Cardiac fibroblast (primary cell): Measurements from ENCODE around the gene AGK.

Source experiments
- DNase-seq, 2 donors: peaks; one replicate each; pipeline versions ENCODE4 v3.0.0 to v3.0.0-alpha.2; 2010; ENCODE audit warnings: low read depth in 2 of 2
- H3K4me3 ChIP-seq, 2 donors: replicated peaks in 1 of 2; 1 replicate in 1 of 2; 2 replicates in 1 of 2; pipeline ENCODE4 v1.5.1; 2011; ENCODE audit warnings: low read depth in 2 of 2, low read length in 2 of 2, mild to moderate bottlenecking in 2 of 2, moderate library complexity in 1 of 2
- TF ChIP-seq, protein P1 (sequence below): IDR thresholded peaks from one replicate; pipeline ENCODE4 v1.5.1; 2011; ENCODE audit warnings: low read depth, mild to moderate bottlenecking, low read length, inconsistent platforms

AGK gene

DNA sequence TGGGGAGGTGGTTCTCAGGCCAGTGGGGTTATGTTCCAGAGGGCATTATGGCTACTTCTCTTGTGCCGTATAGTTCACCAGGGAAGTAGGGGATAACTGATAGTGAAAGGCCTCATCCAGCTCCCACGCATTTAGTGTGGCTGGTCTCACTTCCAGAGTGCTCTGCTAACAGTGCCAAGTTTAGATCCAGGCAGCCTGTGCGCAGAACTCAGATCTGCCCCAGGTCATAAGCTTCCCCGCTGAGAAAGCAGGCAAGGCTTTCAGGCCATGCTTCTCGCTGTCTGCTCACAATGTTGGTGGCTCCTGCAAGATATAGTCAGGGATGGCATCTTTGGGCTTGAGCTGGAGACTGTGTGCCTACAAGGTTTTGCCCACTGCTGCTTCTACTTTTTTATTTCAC is 11.3 kb downstream of the AGK start:
- DNase-seq, result no peak
- H3K4me3 ChIP-seq, result no peak overlapping the region
- TF ChIP-seq, protein P1, sequence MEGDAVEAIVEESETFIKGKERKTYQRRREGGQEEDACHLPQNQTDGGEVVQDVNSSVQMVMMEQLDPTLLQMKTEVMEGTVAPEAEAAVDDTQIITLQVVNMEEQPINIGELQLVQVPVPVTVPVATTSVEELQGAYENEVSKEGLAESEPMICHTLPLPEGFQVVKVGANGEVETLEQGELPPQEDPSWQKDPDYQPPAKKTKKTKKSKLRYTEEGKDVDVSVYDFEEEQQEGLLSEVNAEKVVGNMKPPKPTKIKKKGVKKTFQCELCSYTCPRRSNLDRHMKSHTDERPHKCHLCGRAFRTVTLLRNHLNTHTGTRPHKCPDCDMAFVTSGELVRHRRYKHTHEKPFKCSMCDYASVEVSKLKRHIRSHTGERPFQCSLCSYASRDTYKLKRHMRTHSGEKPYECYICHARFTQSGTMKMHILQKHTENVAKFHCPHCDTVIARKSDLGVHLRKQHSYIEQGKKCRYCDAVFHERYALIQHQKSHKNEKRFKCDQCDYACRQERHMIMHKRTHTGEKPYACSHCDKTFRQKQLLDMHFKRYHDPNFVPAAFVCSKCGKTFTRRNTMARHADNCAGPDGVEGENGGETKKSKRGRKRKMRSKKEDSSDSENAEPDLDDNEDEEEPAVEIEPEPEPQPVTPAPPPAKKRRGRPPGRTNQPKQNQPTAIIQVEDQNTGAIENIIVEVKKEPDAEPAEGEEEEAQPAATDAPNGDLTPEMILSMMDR, result no peak

DNA sequence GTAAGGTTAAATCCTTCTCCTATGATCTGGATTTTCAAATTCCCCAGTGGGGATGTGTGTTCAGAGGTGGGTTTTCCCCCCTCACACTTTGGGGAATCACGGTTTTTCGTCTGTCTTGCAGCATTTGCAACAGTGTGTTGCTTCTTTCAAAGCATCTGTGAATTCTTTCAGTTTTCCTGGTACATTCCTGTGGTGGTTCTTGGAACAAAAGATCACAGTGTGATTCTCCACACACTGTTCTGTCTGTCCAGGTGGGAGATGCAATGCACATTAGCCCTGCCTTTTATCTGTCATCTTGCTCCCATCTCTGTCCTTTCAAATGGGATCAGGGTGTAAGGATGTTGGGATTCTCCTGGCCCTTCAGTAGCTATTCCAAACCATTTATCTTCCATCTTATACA is 11.8 kb downstream of the AGK start:
- no peak overlapping the region for H3K4me3 ChIP-seq
- peak in 1 of 2 donors; percentile 18 for DNase-seq
- TF ChIP-seq, protein P1, result no peak

DNA sequence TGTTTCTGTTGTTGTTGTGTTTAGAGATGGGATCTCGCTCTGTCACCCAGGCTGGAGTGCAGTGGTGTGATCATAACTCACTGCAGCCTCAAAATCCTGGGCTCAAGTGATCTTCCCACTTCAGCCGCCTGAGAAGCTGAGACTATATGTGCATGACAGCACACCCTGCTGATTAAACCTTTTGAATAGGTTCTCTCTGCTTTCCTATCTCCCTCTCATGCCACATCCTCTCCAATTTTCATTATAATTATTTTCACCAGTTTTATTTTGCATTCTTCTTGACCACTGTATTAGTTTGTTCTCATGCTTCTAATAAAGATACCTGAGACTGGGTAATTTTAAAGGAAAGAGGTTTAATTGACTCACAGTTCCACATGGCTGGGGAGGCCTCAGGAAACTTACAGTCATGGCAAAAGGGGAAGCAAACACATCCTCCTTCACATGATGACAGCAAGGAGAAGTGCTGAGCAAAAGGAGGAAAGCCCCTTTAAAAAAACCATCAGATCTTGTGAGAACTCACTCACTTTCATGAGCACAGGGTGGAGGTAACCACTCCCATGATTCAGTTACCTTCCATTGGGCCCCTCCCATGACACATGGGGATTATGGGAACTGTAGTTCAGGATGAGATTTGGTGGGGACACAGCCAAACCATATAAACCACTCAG is 12.9 kb downstream of the AGK start:
- DNase-seq, result no peak
- no peak overlapping the region for H3K4me3 ChIP-seq
- TF ChIP-seq, protein P1, result no peak

DNA sequence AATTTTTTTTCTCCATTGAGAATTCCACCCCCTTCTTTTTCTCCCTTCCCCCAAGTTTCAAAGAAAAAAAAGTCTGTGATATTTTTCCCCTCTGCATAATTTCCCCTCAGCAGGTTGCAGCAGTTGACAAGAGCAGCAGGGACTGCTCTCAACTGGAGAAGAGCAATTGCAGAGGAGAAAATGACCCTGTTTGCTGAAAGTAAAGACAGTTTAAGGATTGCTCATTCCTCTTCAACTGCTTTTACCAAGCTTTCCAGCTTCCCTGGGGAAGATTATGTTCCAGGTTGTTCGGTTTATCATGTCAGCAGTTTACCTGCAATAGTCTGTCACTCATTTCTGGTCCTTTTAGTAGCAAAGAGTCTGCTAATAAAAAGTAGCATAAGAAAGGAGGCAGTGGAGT is 16.2 kb downstream of the AGK start:
- TF ChIP-seq, protein P1, result no peak
- DNase-seq, result no peak
- H3K4me3 ChIP-seq, result no peak overlapping the region

DNA sequence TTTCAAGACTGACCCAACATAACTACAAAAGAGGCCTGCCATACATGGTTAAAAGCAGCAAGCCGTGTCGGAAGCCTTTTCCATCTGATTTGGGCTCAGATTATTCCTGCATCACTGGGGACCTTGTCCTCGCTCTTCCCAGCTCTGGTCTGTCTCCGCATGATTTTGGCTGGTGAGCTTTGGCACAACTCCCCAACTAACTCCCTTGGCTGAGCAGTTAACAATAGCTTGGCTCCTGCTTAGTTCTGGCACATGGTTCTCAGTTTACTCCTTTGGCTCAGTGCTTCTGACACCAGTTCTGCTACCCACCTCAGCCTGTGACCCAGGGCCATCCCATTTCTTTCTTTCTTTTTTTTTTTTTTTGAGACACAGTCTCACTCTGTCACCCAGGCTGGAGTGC is 17.0 kb downstream of the AGK start:
- TF ChIP-seq, protein P1, result no peak
- no peak for DNase-seq
- no peak overlapping the region for H3K4me3 ChIP-seq

DNA sequence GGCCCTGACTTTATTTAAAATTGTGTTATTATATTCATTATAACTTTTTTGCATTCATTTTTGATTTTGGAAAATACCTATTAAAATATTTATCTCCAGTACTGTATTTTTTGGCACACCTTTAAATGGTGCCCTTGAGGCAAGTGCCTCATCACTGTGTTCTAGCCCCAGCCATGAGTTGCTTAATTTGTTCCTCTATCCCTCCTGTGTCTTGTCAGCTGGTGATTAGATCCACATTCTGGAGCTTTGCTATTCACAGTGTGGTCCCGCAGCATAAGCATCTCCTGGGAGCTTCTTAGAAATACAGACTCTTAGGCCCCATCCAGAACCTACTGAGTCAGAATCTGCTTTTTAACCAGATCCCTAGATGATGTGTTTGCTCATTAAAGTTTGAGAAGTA is 19.8 kb downstream of the AGK start:
- DNase-seq, result no peak
- TF ChIP-seq, protein P1, result no peak
- H3K4me3 ChIP-seq, result no peak overlapping the region

DNA sequence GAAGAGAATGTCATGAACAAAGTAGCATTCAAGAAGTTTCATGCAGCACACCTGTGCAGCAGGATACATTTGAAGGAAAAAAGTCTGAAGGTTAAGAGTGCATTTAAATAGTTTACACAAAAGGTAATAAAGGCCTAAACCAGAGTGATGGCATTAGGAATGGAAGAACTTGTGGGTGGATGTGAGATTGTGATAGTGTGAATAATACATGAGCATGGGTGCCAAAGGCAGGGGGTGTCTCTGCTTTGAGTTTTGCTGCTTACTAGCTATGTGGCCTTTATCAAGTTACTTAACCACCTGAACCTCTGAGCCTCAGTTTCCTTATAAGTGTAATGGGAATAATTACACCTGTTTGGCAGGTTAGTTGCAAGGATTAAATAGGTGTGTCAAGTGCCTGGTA is 21.0 kb downstream of the AGK start:
- TF ChIP-seq, protein P1, result no peak
- DNase-seq, result no peak
- no peak overlapping the region for H3K4me3 ChIP-seq
